Measurements from ENCODE around the gene KRT9. TPM values are rescaled to one million over a fixed set of nuclear protein-coding genes. Genes with fewer than 3 reads are reported as not detected.

Gene KRT9
- total RNA-seq, 4 donors from 2014 or later: 0.19 to 0.61 TPM; not detected in 2

DNA sequence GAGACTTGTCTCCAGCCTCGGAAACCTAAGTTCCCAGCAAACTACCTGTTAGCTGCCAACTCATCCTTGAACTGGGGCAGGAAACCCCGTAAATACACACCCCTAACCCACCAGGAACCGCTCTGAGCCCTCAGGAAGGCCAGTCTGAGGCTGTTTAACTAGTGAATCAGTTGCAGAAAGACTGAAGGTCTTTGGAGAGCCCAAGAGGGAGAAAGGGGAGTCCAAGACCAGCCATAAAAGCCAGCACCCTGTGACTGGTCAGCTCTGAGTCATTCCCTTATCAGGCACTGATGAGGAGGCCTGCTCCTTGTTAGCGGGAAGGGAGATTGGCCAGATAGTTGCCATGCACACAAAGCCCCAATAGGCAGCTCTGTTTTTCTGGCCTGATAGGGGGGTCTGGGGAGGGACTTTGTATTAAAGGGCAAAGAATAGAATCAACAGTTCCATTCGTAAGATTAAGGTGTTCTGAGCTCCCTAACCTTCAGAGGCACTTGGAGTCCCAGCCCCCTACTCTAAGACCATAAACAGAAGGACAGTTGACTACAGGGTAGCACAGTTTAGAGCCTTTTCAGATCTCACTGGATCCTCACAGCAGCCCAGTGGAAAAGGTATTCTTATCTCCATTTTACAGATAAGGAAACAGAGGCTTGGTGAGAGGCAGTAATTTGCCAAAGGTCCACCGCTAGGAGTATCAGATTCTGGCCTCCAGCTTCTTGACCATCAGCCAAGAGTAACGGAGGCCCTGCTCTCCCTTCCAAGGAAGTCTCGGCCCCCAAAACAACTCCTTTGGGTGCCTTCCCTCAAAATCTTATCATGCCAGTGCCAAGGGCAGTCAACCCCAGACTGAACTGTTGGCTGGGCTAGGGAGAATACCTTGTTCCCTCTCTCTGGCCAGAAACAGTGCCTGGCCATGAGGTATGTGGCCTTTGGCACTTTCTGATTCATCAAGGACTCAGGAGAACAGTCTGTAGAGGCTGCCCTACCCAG lies 41.5 kb downstream of the KRT9 start:
- Histone ChIP-seq H3K36me3 (no peaks in the 10 kb centered on the region), H3K4me3 (no peak overlapping the region), H3K27ac (peak overlapping the region in 3 of 4 donors; percentile 85 to 92 (median 88)), H3K4me1 (peaks cover 9 to 56% (median 18%) of the 10 kb centered on the region in 3 donors), H3K27me3 (peaks cover 0 to 72% (median 10%) of the 10 kb centered on the region in 4 donors), H3K9me3 (no peaks in the 10 kb centered on the region)
- TF ChIP-seq POLR2A (IDR thresholded peaks at IDR 0.05) (no peak), CTCF (IDR thresholded peaks at IDR 0.05) (no peak)
- 56 to 71% methylated on average over 6 of the region's 8 CpGs for whole genome bisulfite sequencing, 2 donors
- intact Hi-C loops (cut with DNase I): no loop called here
- DNase-seq: no peak

DNA sequence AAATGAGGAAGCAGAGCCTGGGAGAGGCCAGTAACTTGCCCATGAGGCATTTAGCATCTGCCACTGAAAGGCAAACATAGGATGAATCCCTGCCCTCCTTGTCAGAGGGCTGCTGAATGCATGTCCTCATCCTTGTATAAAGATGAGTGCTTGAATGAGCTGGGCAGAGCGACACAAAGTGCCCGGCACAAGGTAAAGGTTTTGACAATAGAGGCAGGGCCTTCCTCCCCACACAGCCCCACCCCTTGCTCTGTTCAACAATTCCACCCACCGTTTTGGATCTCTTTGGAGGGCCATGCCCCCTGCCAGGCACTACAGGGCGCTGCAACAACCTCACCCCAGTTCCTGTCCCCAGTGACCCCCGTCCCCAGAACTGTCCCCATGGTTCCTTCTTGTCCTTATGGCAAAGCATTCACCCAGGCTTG lies 42.4 kb downstream of the KRT9 start:
- Histone ChIP-seq H3K9me3 (no peaks in the 10 kb centered on the region), H3K4me3 (peak overlapping the region in 3 of 4 donors; percentile 63 to 68 (median 64)), H3K27ac (peak overlapping the region in 3 of 4 donors; percentile 85 to 92 (median 88)), H3K27me3 (peaks cover 0 to 72% (median 10%) of the 10 kb centered on the region in 4 donors), H3K36me3 (peaks cover 0 to 7% (median 6%) of the 10 kb centered on the region in 3 donors), H3K4me1 (peaks cover 9 to 64% (median 18%) of the 10 kb centered on the region in 3 donors)
- no peak for TF ChIP-seq CTCF (IDR thresholded peaks at IDR 0.05)
- intact Hi-C loops (cut with DNase I): no loop called here
- 65 to 67% methylated on average over 3 to 4 of the region's 5 CpGs for WGBS, 2 donors
- DNase-seq: no peak

DNA sequence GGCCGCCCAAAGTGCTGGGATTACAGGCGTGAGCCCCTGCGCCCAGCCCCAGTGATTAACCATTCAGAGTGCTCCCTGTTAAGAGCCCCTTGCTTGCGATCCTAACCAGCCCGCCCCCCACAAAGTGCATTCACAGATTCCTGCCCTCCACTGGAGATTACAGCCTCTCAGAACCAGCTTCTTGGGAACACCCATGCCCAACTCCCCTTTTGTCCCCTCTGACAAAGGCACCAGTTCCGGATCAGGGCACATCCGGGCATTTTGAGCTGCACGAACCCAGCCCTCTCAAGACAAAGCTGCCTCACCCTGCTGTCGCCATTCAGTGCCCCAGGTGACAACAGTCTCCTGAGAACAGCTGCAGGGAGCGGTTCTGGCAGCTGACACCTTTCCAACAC lies 42.9 kb downstream of the KRT9 start:
- 43 to 50% methylated on average over 4 to 7 of the region's 10 CpGs for WGBS, 2 donors
- H3K36me3 ChIP-seq: peaks cover 0 to 9% (median 7%) of the 10 kb centered on the region in 3 donors
- H3K9me3 ChIP-seq: no peaks in the 10 kb centered on the region
- H3K4me3 ChIP-seq: peak overlapping the region in 3 of 4 donors; percentile 63 to 68 (median 64)
- H3K4me1 ChIP-seq: peaks cover 9 to 70% (median 18%) of the 10 kb centered on the region in 3 donors
- peak overlapping the region; percentile 83 to 92 (median 86) for H3K27ac ChIP-seq
- intact Hi-C loops (cut with DNase I): no loop called here
- TF ChIP-seq POLR2A (IDR thresholded peaks at IDR 0.05): no peak
- TF ChIP-seq CTCF (IDR thresholded peaks at IDR 0.05): no peak
- H3K27me3 ChIP-seq: peaks cover 0 to 72% (median 10%) of the 10 kb centered on the region in 4 donors
- no peak for DNase-seq

- H3K9me3 ChIP-seq: no peaks in the 10 kb centered on the region
- H3K27me3 ChIP-seq: peaks cover 0 to 66% (median 10%) of the 10 kb centered on the region in 4 donors
- H3K27ac ChIP-seq: peak overlapping the region; percentile 83 to 92 (median 86)
- no peak for DNase-seq
- peak overlapping the region; percentile 46 to 68 (median 64) for H3K4me3 ChIP-seq
- peaks cover 0 to 9% (median 7%) of the 10 kb centered on the region in 3 donors for H3K36me3 ChIP-seq
- H3K4me1 ChIP-seq: peaks cover 9 to 75% (median 21%) of the 10 kb centered on the region in 3 donors
- WGBS, 2 donors: 6 to 24% methylated on average over 20 to 25 of the region's 62 CpGs
- intact Hi-C loops (cut with DNase I): no loop called here
- TF ChIP-seq CTCF (IDR thresholded peaks at IDR 0.05) (no peak), POLR2A (IDR thresholded peaks at IDR 0.05) (no peak)
These were observed 44.5 kb downstream of the KRT9 start for GRCh38 chr17:41527063-41528023.

All from esophagus squamous epithelium (tissue), 5 donors.